HepG2 (cell line): Measurements from ENCODE around the gene HNRNPR. TPM values are rescaled to one million over a fixed set of nuclear protein-coding genes. Genes with fewer than 3 reads are reported as not detected.
A peak's percentile ranks its signal among the peaks of the same experiment; 100 is the strongest.

Experiments used
- ATF2 ChIP-seq: sonication (generic); formaldehyde crosslinking; IDR thresholded peaks from 2 replicates; pipeline ENCODE4 v1.4.0; 2020; ENCODE audit warnings: missing genetic modification reagents
- ETV5 ChIP-seq: IDR thresholded peaks from 2 replicates; pipeline ENCODE4 v1.6.1; 2018; ENCODE audit warnings: missing biosample characterization, missing genetic modification reagents, inconsistent platforms, borderline replicate concordance
- FOSL1 ChIP-seq: sonication (generic); formaldehyde crosslinking; IDR thresholded peaks from 2 replicates; pipeline ENCODE4 v1.9.0; 2021; ENCODE audit warnings: missing genetic modification reagents, borderline replicate concordance
- JUNB ChIP-seq: sonication (generic); formaldehyde crosslinking; IDR thresholded peaks from 2 replicates; pipeline ENCODE4 v1.8.0; 2022; ENCODE audit warnings: missing genetic modification reagents, mild to moderate bottlenecking, borderline replicate concordance
- KLF16 ChIP-seq, 2 experiments: sonication (generic) in 1 of 2; formaldehyde crosslinking in 1 of 2; IDR thresholded peaks; 2 replicates each; pipeline versions ENCODE4 v1.6.1 to v1.8.0; 2016 to 2023; ENCODE audit warnings: missing genetic modification reagents in 2 of 2, missing compliant biosample characterization in 1 of 2
- MTA1 ChIP-seq: sonication (generic); formaldehyde crosslinking; IDR thresholded peaks from 2 replicates; pipeline ENCODE4 v1.4.0; 2020; ENCODE audit warnings: missing genetic modification reagents, mild to moderate bottlenecking, borderline replicate concordance
- MXI1 ChIP-seq: IDR thresholded peaks from 3 replicates; pipeline ENCODE4 v1.6.1; 2012; ENCODE audit warnings: low read depth, low read length, inconsistent platforms, borderline replicate concordance
- NR0B2 ChIP-seq: sonication (generic); formaldehyde crosslinking; IDR thresholded peaks from 2 replicates; pipeline ENCODE4 v1.4.0; 2020; ENCODE audit warnings: mild to moderate bottlenecking, missing genetic modification reagents
- PRMT3 ChIP-seq: sonication (generic); formaldehyde crosslinking; IDR thresholded peaks from 2 replicates; pipeline ENCODE4 v1.8.1; 2022; ENCODE audit warnings: low read depth, mild to moderate bottlenecking, moderate library complexity, missing genetic modification reagents, borderline replicate concordance
- PRPF4 ChIP-seq: fragments of 200-400 bp; formaldehyde crosslinking; IDR thresholded peaks from 2 replicates; pipeline ENCODE4 v1.6.1; 2016; ENCODE audit warnings: low read length, low read depth; ENCODE audit not compliant: poor library complexity, severe bottlenecking
- PTBP1 ChIP-seq: fragments of 200-400 bp; formaldehyde crosslinking; IDR thresholded peaks from 2 replicates; pipeline ENCODE4 v1.6.1; 2018; ENCODE audit warnings: low read length, low read depth; ENCODE audit not compliant: poor library complexity, severe bottlenecking
- RBM22 ChIP-seq: fragments of 200-400 bp; formaldehyde crosslinking; optimal IDR thresholded peaks from 2 replicates; pipeline ENCODE3; 2017; ENCODE audit warnings: mild to moderate bottlenecking, low read length, moderate library complexity
- SMARCC2 ChIP-seq: fragments of 450-650 bp; IDR thresholded peaks from 2 replicates; pipeline ENCODE4 v1.6.1; 2017; ENCODE audit warnings: antibody characterized with exemption, mild to moderate bottlenecking
- SNAPC5 ChIP-seq: sonication (generic); formaldehyde crosslinking; IDR thresholded peaks from 2 replicates; pipeline ENCODE4 v1.8.1; 2023; ENCODE audit warnings: mild to moderate bottlenecking, missing genetic modification reagents, borderline replicate concordance
- U2AF1 ChIP-seq: fragments of 200-400 bp; formaldehyde crosslinking; optimal IDR thresholded peaks from 2 replicates; pipeline ENCODE3; 2017; ENCODE audit warnings: mild to moderate bottlenecking, low read depth, low read length
- ZFP36 ChIP-seq: fragments of 150-350 bp; IDR thresholded peaks from 2 replicates; pipeline ENCODE4 v1.6.1; 2018; ENCODE audit warnings: borderline replicate concordance, low read length, low read depth; ENCODE audit not compliant: partially characterized antibody
- ZNF280D ChIP-seq: sonication (generic); formaldehyde crosslinking; IDR thresholded peaks from 2 replicates; pipeline ENCODE4 v1.5.1; 2020; ENCODE audit warnings: mild to moderate bottlenecking, missing genetic modification reagents
- ZNF629 ChIP-seq: sonication (generic); formaldehyde crosslinking; conservative IDR thresholded peaks from 2 replicates; pipeline ENCODE4 v1.5.0; 2020; ENCODE audit warnings: missing genetic modification reagents
- ZNF639 ChIP-seq: conservative IDR thresholded peaks from 2 replicates; pipeline ENCODE4 v1.6.1; 2018; ENCODE audit warnings: missing genetic modification reagents
- ZSCAN29 ChIP-seq: sonication (generic); formaldehyde crosslinking; conservative IDR thresholded peaks from 2 replicates; pipeline ENCODE4 v1.4.0; 2020; ENCODE audit warnings: mild to moderate bottlenecking, missing genetic modification reagents
- polyA plus RNA-seq, 8 experiments: library from polyadenylated mRNA; depleted of rRNA in 3 of 8; stranded (reverse) in 7 of 8; unstranded in 1 of 8; fragments of >200 nt; fragmentation: Illumina TruSeq in 4 of 8; extraction: Trizol in 4 of 8; gene quantifications; 2 replicates each; pipeline versions ENCODE4 v1.2.1 to v1.2.3, GENCODE V29; 2011 to 2016; ENCODE audit warnings: low read depth in 4 of 8, missing spikeins in 1 of 8, mixed read lengths in 1 of 8; ENCODE audit not compliant: insufficient read depth in 1 of 8
- total RNA-seq, 5 experiments: library from RNA; depleted of rRNA; stranded (reverse); fragments of >200 nt; fragmentation: Illumina TruSeq; extraction: Trizol; gene quantifications; 2 replicates each; pipeline ENCODE4 v1.2.3, GENCODE V29; 2016; ENCODE audit warnings: low read depth in 1 of 5

Gene HNRNPR
- total and polyA plus RNA-seq, 2 of the 13 experiments (the other 11 are each of a cell fraction or from before 2014, with no cell fraction given), result 133 to 216 TPM

GRCh38 chr1:23368562-23369334, 24.7 kb upstream of the HNRNPR start (continued):
- TF ChIP-seq PTBP1 (no peak), NR0B2 (CRISPR knock-in tag) (no peak; the same call in 1 of the 2 replicates), RBM22 (no peak), ZNF280D (CRISPR knock-in tag) (no peak), U2AF1 (peak; percentile 42), ZNF639 (CRISPR knock-in tag) (0 out of 2 replicates have a peak, but pooled peaks have one; percentile 57), JUNB (CRISPR knock-in tag) (no peak), PRMT3 (CRISPR knock-in tag) (no peak), FOSL1 (CRISPR knock-in tag) (0 out of 2 replicates have a peak, but pooled peaks have one; percentile 14), ZNF629 (CRISPR knock-in tag) (no peak), SNAPC5 (CRISPR knock-in tag) (0 out of 2 replicates have a peak, but pooled peaks have one; percentile 43), MTA1 (CRISPR knock-in tag) (peak; percentile 62; the same call in 1 of the 2 replicates), MXI1 (peak; percentile 79; the same call in 1 of the 3 replicates), PRPF4 (no peak), ATF2 (CRISPR knock-in tag) (peak; percentile 29; the same call in 1 of the 2 replicates), SMARCC2 (no peak), ZFP36 (no peak), KLF16 (CRISPR knock-in tag; IDR thresholded peaks at IDR 0.05) (peak in 1 of 2 experiments; percentile 80; a peak in 2 of 4 replicates), ZSCAN29 (CRISPR knock-in tag) (no peak; the same call in 1 of the 2 replicates), ETV5 (CRISPR knock-in tag) (0 out of 2 replicates have a peak, but pooled peaks have one; percentile 24)
